ENCODE data around the gene METTL27. TPM values are rescaled to one million over a fixed set of nuclear protein-coding genes. Genes with fewer than 3 reads are reported as not detected.

Gene METTL27
- polyA plus RNA-seq, 1 donor from 2014 or later: 2.4 TPM

- no peak overlapping the region for H2AFZ ChIP-seq (ENCODE audit: low read depth, low read length)
- H4K20me1 ChIP-seq (ENCODE audit: insufficient read depth): no peaks in the 10 kb centered on the region
- no peaks in the 10 kb centered on the region for H3K36me3 ChIP-seq (ENCODE audit: insufficient read depth, low read length)
- H3K4me3 ChIP-seq (ENCODE audit: low read length): no peak overlapping the region
- H3K9me3 ChIP-seq (ENCODE audit: low read length): no peaks in the 10 kb centered on the region
- no peaks in the 10 kb centered on the region for H3K9me2 ChIP-seq (ENCODE audit: insufficient read depth, low read length)
- no peak overlapping the region for H3K27ac ChIP-seq (ENCODE audit: low read length)
- H3K27me3 ChIP-seq (ENCODE audit: insufficient read depth, low read depth, low read length): no peaks in the 10 kb centered on the region
- H3K9ac ChIP-seq (ENCODE audit: low read length): no peak overlapping the region
- H3K4me2 ChIP-seq (ENCODE audit: low read length): no peak overlapping the region
- H3F3A ChIP-seq (ENCODE audit: insufficient read depth, low read length, poor library complexity, severe bottlenecking): no peaks in the 10 kb centered on the region
- no peak for TF ChIP-seq REST (IDR thresholded peaks at IDR 0.05; ENCODE audit: borderline replicate concordance)
- TF ChIP-seq RAD21 (conservative IDR thresholded peaks at IDR 0.05): no peak
- no peak for TF ChIP-seq EZH2 (IDR thresholded peaks at IDR 0.05; ENCODE audit: borderline replicate concordance, insufficient read depth, low read length, poor library complexity, severe bottlenecking)
- TF ChIP-seq SMC3 (conservative IDR thresholded peaks at IDR 0.05; ENCODE audit: poor library complexity): no peak
- no peak for TF ChIP-seq POLR2AphosphoS5 (IDR thresholded peaks at IDR 0.05)
- TF ChIP-seq TAF1 (IDR thresholded peaks at IDR 0.05; ENCODE audit: low read depth): no peak
- TF ChIP-seq EP300 (conservative IDR thresholded peaks at IDR 0.05; ENCODE audit: poor library complexity, severe bottlenecking): no peak
- no peak for TF ChIP-seq MXI1 (conservative IDR thresholded peaks at IDR 0.05; ENCODE audit: poor library complexity, severe bottlenecking)
- TF ChIP-seq CTCF (IDR thresholded peaks at IDR 0.05; ENCODE audit: poor library complexity, severe bottlenecking): no peak
- H3K79me2 ChIP-seq (replicated peaks; ENCODE audit: insufficient read depth, low read length): no peaks in the 10 kb centered on the region
Observed at GRCh38 chr7:73879977-73880681, 37.8 kb upstream of the METTL27 start.

GRCh38 chr7:73876973-73877372 is 34.7 kb upstream of the METTL27 start:
- Histone ChIP-seq H4K20me1 (ENCODE audit: insufficient read depth) (no peaks in the 10 kb centered on the region), H2AFZ (ENCODE audit: low read depth, low read length) (no peak overlapping the region), H3K9me2 (ENCODE audit: insufficient read depth, low read length) (no peaks in the 10 kb centered on the region), H3K4me2 (ENCODE audit: low read length) (no peak overlapping the region), H3K4me3 (ENCODE audit: low read length) (no peak overlapping the region), H3K9me3 (ENCODE audit: low read length) (no peaks in the 10 kb centered on the region), H3K27ac (ENCODE audit: low read length) (no peak overlapping the region), H3K36me3 (ENCODE audit: insufficient read depth, low read length) (no peaks in the 10 kb centered on the region), H3K9ac (ENCODE audit: low read length) (no peak overlapping the region), H3K79me2 (replicated peaks; ENCODE audit: insufficient read depth, low read length) (no peaks in the 10 kb centered on the region), H3K27me3 (ENCODE audit: insufficient read depth, low read depth, low read length) (no peaks in the 10 kb centered on the region), H3F3A (ENCODE audit: insufficient read depth, low read length, poor library complexity, severe bottlenecking) (no peaks in the 10 kb centered on the region)
- no peak for TF ChIP-seq POLR2AphosphoS5 (IDR thresholded peaks at IDR 0.05)
- TF ChIP-seq MXI1 (conservative IDR thresholded peaks at IDR 0.05; ENCODE audit: poor library complexity, severe bottlenecking): no peak
- TF ChIP-seq REST (IDR thresholded peaks at IDR 0.05; ENCODE audit: borderline replicate concordance): no peak

Measured in neural cell (in vitro differentiated cells).